Effector memory CD4-positive, alpha-beta T cell (primary cell): ENCODE results near the gene TRIO.
"Not testable (repeated sequence)": the region's sequence is repeated elsewhere in the genome, so short reads cannot be mapped to it uniquely, and the experiment has no call there.

Experiments
- DNase-seq, 3 donors: peaks; one replicate each; pipeline ENCODE4 v3.0.0-alpha.2; 2020
- H3K27ac ChIP-seq: 2 replicates; pipeline ENCODE4 v1.7.0; 2013; ENCODE audit warnings: mild to moderate bottlenecking, low read length, moderate library complexity; ENCODE audit not compliant: insufficient read depth, poor library complexity, severe bottlenecking
- H3K27me3 ChIP-seq: replicated peaks from 2 replicates; pipeline ENCODE4 v1.7.0; 2013; ENCODE audit warnings: mild to moderate bottlenecking, low read length; ENCODE audit not compliant: insufficient read depth, control insufficient read depth, poor library complexity, severe bottlenecking
- H3K36me3 ChIP-seq: 2 replicates; pipeline ENCODE4 v1.7.0; 2013; ENCODE audit warnings: mild to moderate bottlenecking, low read length, moderate library complexity; ENCODE audit not compliant: control insufficient read depth, insufficient read depth
- H3K4me1 ChIP-seq: 2 replicates; pipeline ENCODE4 v1.7.0; 2013; ENCODE audit warnings: low read length, mild to moderate bottlenecking; ENCODE audit not compliant: control insufficient read depth, insufficient read depth, poor library complexity, severe bottlenecking
- H3K4me3 ChIP-seq: 2 replicates; pipeline ENCODE4 v1.7.0; 2013; ENCODE audit warnings: low read length, low read depth, mild to moderate bottlenecking; ENCODE audit not compliant: insufficient read depth, poor library complexity, severe bottlenecking
- H3K9me3 ChIP-seq: 2 replicates; pipeline ENCODE4 v1.7.0; 2013; ENCODE audit warnings: mild to moderate bottlenecking, low read length, moderate library complexity; ENCODE audit not compliant: control insufficient read depth

TRIO gene

DNA sequence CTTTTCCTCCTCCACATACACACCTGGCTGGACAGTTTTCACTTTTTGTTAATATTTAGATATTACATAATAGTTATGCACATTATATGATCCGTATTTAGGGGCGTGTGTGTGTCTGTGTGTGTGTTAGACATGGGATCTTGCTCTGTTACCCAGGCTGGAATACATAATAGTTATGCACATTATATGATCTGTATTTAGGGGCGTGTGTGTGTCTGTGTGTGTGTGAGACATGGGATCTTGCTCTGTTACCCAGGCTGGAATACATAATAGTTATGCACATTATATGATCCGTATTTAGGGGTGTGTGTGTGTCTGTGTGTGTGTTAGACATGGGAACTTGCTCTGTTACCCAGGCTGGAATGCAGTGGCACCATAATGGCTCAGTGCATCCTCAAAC lies 239.5 kb downstream of the TRIO start:
- no peak overlapping the region for H3K4me3 ChIP-seq
- H3K27me3 ChIP-seq: no peaks in the 10 kb centered on the region
- H3K27ac ChIP-seq: no peak overlapping the region
- no peak for DNase-seq
- no peaks in the 10 kb centered on the region for H3K36me3 ChIP-seq
- H3K9me3 ChIP-seq: no peaks in the 10 kb centered on the region
- no peaks in the 10 kb centered on the region for H3K4me1 ChIP-seq

DNA sequence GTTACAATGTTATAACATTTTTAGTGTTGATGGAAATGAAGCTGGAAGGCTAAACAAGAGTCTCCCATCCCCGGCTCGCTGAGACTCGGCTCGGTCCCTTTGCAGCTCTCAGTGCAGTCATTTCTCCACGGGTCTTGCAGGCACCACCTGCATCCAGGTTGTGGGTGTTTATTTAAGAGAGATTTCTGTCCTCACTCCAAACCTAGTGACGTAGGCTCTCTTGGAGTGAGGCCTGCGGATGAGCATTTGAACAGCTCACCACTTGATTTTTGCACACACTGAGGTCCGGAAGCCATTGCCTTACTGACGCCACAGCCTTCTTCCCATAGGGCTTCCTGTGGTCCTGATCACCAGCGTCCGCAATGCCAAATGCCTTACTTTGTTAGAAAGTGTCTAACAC lies 240.8 kb downstream of the TRIO start:
- no peak for DNase-seq
- H3K36me3 ChIP-seq: no peaks in the 10 kb centered on the region
- no peak overlapping the region for H3K27ac ChIP-seq
- H3K4me1 ChIP-seq: no peaks in the 10 kb centered on the region
- no peak overlapping the region for H3K4me3 ChIP-seq
- H3K27me3 ChIP-seq: no peaks in the 10 kb centered on the region
- no peaks in the 10 kb centered on the region for H3K9me3 ChIP-seq

DNA sequence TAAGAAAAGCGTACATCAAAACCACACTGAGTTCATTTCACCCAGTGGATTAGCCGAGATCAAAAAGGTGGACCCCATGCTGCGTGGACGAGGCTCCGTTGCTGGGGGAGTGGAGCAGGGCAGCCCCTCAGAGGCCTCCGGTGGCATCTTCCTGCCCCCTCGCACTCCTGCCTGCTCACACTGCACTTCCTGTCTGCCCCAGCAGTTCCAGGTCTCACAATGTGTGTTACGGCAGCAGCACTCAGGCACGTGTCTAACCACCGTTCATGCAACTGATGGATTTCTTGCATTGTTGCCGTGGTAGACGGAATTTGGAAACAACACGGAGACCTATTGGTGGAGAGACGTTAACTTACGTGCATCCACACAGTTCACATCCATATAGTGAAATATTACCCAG lies 241.9 kb downstream of the TRIO start:
- H3K9me3 ChIP-seq: no peaks in the 10 kb centered on the region
- H3K36me3 ChIP-seq: no peaks in the 10 kb centered on the region
- DNase-seq: no peak
- no peaks in the 10 kb centered on the region for H3K27me3 ChIP-seq
- no peaks in the 10 kb centered on the region for H3K4me1 ChIP-seq
- no peak overlapping the region for H3K27ac ChIP-seq
- H3K4me3 ChIP-seq: no peak overlapping the region

DNA sequence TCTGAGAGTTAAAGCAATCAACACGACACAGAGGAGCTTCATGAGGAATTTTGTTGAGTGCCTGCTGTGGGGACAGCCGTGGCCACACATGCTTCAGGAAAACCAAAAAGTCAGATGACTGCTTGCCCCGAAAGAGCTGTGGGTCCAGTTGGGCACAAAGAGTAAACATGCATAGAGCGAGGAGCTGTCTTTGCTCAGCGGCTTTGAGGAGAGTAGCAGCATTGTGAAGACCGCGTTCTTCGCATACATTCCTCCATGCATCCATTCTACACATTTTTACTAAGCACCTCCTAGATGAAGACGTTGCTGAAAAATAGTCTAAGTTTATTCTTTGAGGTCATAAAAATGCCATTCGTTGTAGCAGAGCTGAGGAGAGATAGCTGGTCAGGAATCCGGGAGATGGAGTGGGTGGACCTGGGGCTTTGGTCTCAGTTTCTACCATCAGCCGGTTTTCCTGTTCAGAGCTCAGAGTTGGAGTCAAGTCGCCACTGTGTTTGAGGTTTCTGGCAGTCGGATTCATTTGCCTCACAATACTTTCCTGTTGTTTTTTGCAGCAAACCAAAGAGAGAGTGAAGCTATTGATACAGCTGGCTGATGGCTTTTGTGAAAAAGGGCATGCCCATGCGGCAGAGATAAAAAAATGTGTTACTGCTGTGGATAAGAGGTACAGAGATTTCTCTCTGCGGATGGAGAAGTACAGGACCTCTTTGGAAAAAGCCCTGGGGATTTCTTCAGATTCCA lies 243.9 kb downstream of the TRIO start:
- no peak for DNase-seq
- Histone ChIP-seq H3K36me3 (no peaks in the 10 kb centered on the region), H3K27ac (no peak overlapping the region), H3K9me3 (no peaks in the 10 kb centered on the region), H3K4me3 (no peak overlapping the region), H3K4me1 (no peaks in the 10 kb centered on the region), H3K27me3 (no peaks in the 10 kb centered on the region)

DNA sequence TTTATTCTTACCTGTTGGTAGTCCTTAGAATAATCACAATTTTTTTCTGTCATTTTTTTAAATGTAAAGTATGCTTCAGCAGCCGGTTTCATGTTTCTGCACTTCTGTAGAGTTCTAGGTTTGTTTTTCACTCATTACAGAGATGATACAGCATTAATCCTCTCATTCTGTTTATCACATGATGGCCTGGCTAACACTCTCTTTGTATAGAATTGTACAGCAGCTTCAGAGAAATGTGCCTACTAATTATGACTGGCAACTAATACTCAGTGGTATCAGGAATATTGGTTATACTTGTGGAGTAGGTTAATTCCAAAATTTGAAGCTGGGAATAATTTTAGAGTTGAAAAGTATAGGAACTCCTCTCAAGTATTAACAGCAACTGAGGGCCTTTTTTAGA lies 245.6 kb downstream of the TRIO start:
- Histone ChIP-seq H3K36me3 (no peaks in the 10 kb centered on the region), H3K27me3 (no peaks in the 10 kb centered on the region), H3K9me3 (no peaks in the 10 kb centered on the region), H3K27ac (no peak overlapping the region), H3K4me3 (no peak overlapping the region), H3K4me1 (no peaks in the 10 kb centered on the region)
- no peak for DNase-seq

DNA sequence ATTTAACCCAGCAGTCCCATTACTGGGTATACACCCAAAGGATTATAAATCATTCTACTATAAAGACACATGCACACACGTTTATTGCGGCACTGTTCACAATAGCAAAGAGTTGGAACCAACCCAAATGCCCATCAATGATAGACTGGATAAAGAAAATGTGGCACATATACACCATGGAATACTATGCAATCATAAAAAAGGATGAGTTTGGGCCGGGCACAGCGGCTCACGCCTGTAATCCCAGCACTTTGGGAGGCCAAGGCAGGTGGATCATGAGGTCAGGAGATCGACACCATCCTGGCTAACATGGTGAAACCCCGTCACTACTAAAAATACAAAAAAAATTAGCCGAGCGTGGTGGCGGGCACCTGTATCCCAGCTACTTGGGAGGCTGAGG lies 249.4 kb downstream of the TRIO start:
- not testable (repeated sequence) for H3K9me3 ChIP-seq, H3K36me3 ChIP-seq, H3K4me3 ChIP-seq, DNase-seq, H3K27ac ChIP-seq, H3K4me1 ChIP-seq, H3K27me3 ChIP-seq

DNA sequence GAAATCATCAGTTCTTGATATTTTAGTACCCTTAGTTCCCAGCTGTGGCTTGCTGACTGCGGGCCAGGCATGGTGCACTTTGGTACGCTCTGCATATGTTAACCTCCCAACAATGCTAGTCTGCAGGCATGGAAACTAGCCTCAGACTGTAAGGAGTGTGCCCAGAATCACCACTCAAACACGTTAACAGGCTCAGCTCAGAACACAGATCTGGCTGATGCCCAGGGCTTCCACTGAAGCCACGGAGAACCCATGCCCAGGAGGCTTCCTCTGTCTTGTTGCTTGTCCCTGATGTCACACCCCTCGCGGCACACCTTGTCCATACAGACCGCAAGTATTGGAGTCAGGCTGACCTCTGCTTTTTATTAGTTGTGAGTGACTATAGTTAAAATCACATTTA lies 251.2 kb downstream of the TRIO start:
- Histone ChIP-seq H3K4me1 (no peaks in the 10 kb centered on the region), H3K27me3 (no peaks in the 10 kb centered on the region), H3K4me3 (no peak overlapping the region), H3K36me3 (no peaks in the 10 kb centered on the region), H3K27ac (no peak overlapping the region), H3K9me3 (no peaks in the 10 kb centered on the region)
- no peak for DNase-seq

DNA sequence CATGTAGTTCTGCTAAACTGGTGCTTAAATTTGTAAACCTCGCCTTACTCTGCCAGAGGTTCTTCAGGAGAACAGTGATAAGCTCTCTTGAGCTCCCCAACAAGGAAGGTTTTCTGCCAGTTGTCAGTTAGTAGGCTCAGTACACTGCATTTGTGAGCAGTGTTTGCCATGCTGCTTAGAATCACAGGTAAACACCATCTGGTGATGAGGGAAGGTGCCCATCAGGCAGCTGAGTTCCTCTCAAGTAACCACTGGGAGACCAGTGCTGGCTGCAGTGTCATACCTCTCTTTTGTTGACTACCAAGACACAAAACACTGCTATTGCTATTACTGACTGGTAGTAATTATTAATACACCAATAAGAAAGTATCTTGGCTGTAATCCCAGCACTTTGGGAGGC lies 252.3 kb downstream of the TRIO start:
- no peaks in the 10 kb centered on the region for H3K27me3 ChIP-seq
- H3K9me3 ChIP-seq: no peaks in the 10 kb centered on the region
- H3K27ac ChIP-seq: no peak overlapping the region
- no peaks in the 10 kb centered on the region for H3K36me3 ChIP-seq
- DNase-seq: no peak
- no peaks in the 10 kb centered on the region for H3K4me1 ChIP-seq
- H3K4me3 ChIP-seq: no peak overlapping the region

DNA sequence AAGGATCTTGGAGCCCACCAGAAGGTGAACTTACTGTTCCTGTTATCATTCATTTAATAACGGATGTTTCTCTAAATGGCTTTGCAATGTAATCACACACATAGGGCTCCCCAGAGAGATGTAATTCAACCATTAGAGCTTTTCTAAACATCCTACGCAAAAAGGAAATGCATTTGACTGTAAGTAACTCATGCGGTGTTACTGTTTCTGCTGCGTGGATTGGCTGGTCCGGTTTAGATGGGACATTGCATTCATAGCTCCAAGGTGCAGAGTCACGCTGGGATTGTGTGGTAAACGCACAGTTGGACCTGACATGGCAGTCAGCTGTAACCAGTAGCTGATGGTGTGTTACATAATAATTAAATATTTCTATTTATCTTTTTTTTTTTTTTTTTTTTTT lies 252.9 kb downstream of the TRIO start:
- no peak overlapping the region for H3K27ac ChIP-seq
- no peak for DNase-seq
- H3K4me1 ChIP-seq: no peaks in the 10 kb centered on the region
- no peak overlapping the region for H3K4me3 ChIP-seq
- H3K36me3 ChIP-seq: no peaks in the 10 kb centered on the region
- H3K27me3 ChIP-seq: no peaks in the 10 kb centered on the region
- H3K9me3 ChIP-seq: no peaks in the 10 kb centered on the region

DNA sequence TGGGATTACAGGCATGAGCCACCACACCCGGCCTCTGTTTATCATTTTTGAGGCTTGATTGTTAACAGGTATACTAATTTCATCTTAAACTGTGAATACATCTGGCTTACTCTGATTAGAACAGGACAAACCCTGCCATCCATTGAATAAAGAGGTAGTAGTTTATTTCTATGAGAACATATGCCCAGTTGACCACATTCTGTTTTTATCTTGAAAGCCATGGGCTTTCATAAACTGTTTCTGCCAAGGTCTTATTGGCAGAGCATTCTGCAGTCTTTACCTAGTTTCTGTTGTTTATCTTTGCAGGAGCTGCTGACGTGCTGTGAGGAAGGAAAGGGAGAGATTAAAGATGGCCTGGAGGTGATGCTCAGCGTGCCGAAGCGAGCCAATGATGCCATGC lies 253.6 kb downstream of the TRIO start:
- Histone ChIP-seq H3K27me3 (no peaks in the 10 kb centered on the region), H3K4me1 (no peaks in the 10 kb centered on the region), H3K9me3 (no peaks in the 10 kb centered on the region), H3K36me3 (no peaks in the 10 kb centered on the region), H3K27ac (no peak overlapping the region), H3K4me3 (no peak overlapping the region)
- no peak for DNase-seq
